Trophoblast cell (in vitro differentiated cells and primary cell): ENCODE measurements around the gene SPPL2B.
"Not testable (repeated sequence)": the region's sequence is repeated elsewhere in the genome, so short reads cannot be mapped to it uniquely, and the experiment has no call there.

Experiments
- DNase-seq, 2 donors: peaks; one replicate each; pipeline ENCODE4 v3.0.0-alpha.2; 2016
- H2AFZ ChIP-seq: 2 replicates; pipeline ENCODE4 v1.6.1; 2013; ENCODE audit warnings: low read length, moderate library complexity, mild to moderate bottlenecking; ENCODE audit not compliant: insufficient read depth, poor library complexity
- H2AK5ac ChIP-seq: 2 replicates; pipeline ENCODE4 v1.6.1; 2013; ENCODE audit warnings: mild to moderate bottlenecking, low read length
- H2BK120ac ChIP-seq: 2 replicates; pipeline ENCODE4 v1.6.1; 2013; ENCODE audit warnings: low read length, mild to moderate bottlenecking, moderate library complexity; ENCODE audit not compliant: insufficient read depth, poor library complexity
- H2BK12ac ChIP-seq: 2 replicates; pipeline ENCODE4 v1.6.1; 2013; ENCODE audit warnings: mild to moderate bottlenecking, low read length, moderate library complexity
- H2BK5ac ChIP-seq: 2 replicates; pipeline ENCODE4 v1.6.1; 2013; ENCODE audit warnings: low read length, low read depth, moderate library complexity, mild to moderate bottlenecking; ENCODE audit not compliant: poor library complexity
- H3K14ac ChIP-seq: 2 replicates; pipeline ENCODE4 v1.6.1; 2013; ENCODE audit warnings: mild to moderate bottlenecking, low read length
- H3K18ac ChIP-seq: 2 replicates; pipeline ENCODE4 v1.6.1; 2013; ENCODE audit warnings: mild to moderate bottlenecking, low read length
- H3K23ac ChIP-seq: 2 replicates; pipeline ENCODE4 v1.6.1; 2013; ENCODE audit warnings: low read length
- H3K27ac ChIP-seq: 2 replicates; pipeline ENCODE4 v1.5.1; 2013; ENCODE audit warnings: low read depth, mild to moderate bottlenecking, inconsistent platforms, low read length, moderate library complexity
- H3K27me3 ChIP-seq: 2 replicates; pipeline ENCODE4 v1.6.1; 2013; ENCODE audit warnings: inconsistent platforms, mild to moderate bottlenecking, low read length, moderate library complexity; ENCODE audit not compliant: insufficient read depth
- H3K36me3 ChIP-seq, 2 experiments: 1 replicate in 1 of 2; 2 replicates in 1 of 2; pipeline ENCODE4 v1.6.1; 2013; ENCODE audit warnings: low read length in 2 of 2, mild to moderate bottlenecking in 2 of 2, moderate library complexity in 1 of 2; ENCODE audit not compliant: insufficient read depth in 2 of 2, control insufficient read depth in 1 of 2
- H3K4ac ChIP-seq: 2 replicates; pipeline ENCODE4 v1.6.1; 2013; ENCODE audit warnings: low read depth, mild to moderate bottlenecking, low read length, moderate library complexity
- H3K4me1 ChIP-seq, 2 experiments: 1 replicate in 1 of 2; 2 replicates in 1 of 2; pipeline ENCODE4 v1.6.1; 2013; ENCODE audit warnings: low read length in 2 of 2, mild to moderate bottlenecking in 2 of 2, moderate library complexity in 1 of 2; ENCODE audit not compliant: insufficient read depth in 2 of 2, control insufficient read depth in 1 of 2
- H3K4me2 ChIP-seq: 2 replicates; pipeline ENCODE4 v1.6.1; 2013; ENCODE audit warnings: inconsistent platforms, mild to moderate bottlenecking, low read length, moderate library complexity
- H3K4me3 ChIP-seq: 2 replicates; pipeline ENCODE4 v1.5.1; 2013; ENCODE audit warnings: mild to moderate bottlenecking, low read depth, low read length, inconsistent platforms
- H3K79me1 ChIP-seq: one replicate; pipeline ENCODE4 v1.6.1; 2013; ENCODE audit warnings: low read length
- H3K79me2 ChIP-seq: 2 replicates; pipeline ENCODE4 v1.6.1; 2013; ENCODE audit warnings: low read length, mild to moderate bottlenecking; ENCODE audit not compliant: control insufficient read depth, insufficient read depth, poor library complexity
- H3K9ac ChIP-seq: 2 replicates; pipeline ENCODE4 v1.6.1; 2013; ENCODE audit warnings: mild to moderate bottlenecking, low read length
- H3K9me3 ChIP-seq: 2 replicates; pipeline ENCODE4 v1.6.1; 2013; ENCODE audit warnings: low read depth, mild to moderate bottlenecking, control low read depth, inconsistent platforms, low read length; ENCODE audit not compliant: insufficient read depth
- H4K12ac ChIP-seq: 2 replicates; pipeline ENCODE4 v1.6.1; 2013; ENCODE audit warnings: low read depth, mild to moderate bottlenecking, low read length, moderate library complexity
- H4K8ac ChIP-seq: 2 replicates; pipeline ENCODE4 v1.6.1; 2013; ENCODE audit warnings: low read depth, mild to moderate bottlenecking, low read length, moderate library complexity
- H4K91ac ChIP-seq: one replicate; pipeline ENCODE4 v1.6.1; 2013; ENCODE audit warnings: low read depth, mild to moderate bottlenecking, low read length, moderate library complexity
- WGBS: extraction: QIAGEN DNeasy Blood & Tissue Kit; methylation state at CpG from one replicate; pipeline ENCODE4 v1.1.7; 2013; ENCODE audit warnings: missing lambda C conversion rate; ENCODE audit not compliant: insufficient read length, insufficient coverage; ENCODE audit errors: extremely low coverage; 5-methylcytosine and 5-hydroxymethylcytosine counted together

Gene SPPL2B

DNA sequence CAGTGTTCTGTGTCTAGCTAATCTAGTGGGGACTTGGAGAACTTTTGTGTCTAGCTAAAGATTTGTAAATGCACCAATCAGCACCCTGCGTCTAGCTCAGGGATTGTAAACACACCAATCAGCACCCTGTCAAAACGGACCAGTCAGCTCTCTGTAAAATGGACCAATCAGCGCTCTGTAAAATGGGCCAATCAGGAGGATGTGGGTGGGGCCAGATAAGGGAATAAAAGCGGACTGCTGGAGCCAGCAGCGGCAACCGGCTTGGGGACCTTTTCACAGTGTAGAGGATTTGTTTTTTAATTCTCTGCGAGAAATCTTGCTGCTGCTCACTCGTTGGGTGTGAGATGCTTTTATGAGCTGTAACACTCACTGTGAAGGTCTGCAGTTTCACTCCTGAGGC is 64.4 kb downstream of the SPPL2B start:
- not testable (repeated sequence) for H3K79me1 ChIP-seq, H2BK12ac ChIP-seq, H4K91ac ChIP-seq, H4K8ac ChIP-seq, H3K9me3 ChIP-seq, H3K14ac ChIP-seq, H3K18ac ChIP-seq, H3K27ac ChIP-seq, H2AFZ ChIP-seq, H2BK120ac ChIP-seq, H4K12ac ChIP-seq, H3K4ac ChIP-seq, H2AK5ac ChIP-seq, H3K23ac ChIP-seq, H3K79me2 ChIP-seq, H3K4me3 ChIP-seq, DNase-seq, H3K27me3 ChIP-seq, H3K9ac ChIP-seq, H3K4me1 ChIP-seq, H3K36me3 ChIP-seq, H2BK5ac ChIP-seq, H3K4me2 ChIP-seq
- WGBS: no CpG with 5 or more reads among the region's 8 CpGs

DNA sequence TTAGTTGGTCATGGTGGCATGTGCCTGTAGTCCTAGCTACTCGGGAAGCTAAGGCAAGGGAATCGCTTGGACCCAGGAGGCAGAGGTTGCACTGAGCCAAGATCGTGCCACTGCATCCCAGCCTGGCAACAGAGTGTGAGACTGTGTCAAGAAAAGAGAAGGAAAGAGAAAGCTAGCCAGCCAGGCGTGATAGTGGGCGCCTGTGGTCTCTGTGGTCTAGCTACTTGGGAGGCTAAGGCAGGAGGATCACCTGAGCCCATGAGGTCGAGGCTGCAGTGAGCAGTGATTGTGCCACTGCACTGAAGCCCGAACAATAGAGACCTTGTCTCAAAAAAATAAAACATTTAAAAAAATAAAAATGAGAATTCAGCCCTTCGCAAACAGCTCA is 65.6 kb downstream of the SPPL2B start:
- Histone ChIP-seq H3K27ac (no peak overlapping the region), H3K4me1 (no peaks in the 10 kb centered on the region), H3K9ac (no peak overlapping the region), H3K27me3 (no peaks in the 10 kb centered on the region), H4K91ac (no peak overlapping the region), H3K18ac (no peak overlapping the region), H2BK12ac (no peak overlapping the region), H3K36me3 (no peaks in the 10 kb centered on the region), H2BK120ac (no peak overlapping the region), H3K4ac (no peak overlapping the region), H2AFZ (no peak overlapping the region), H2BK5ac (no peak overlapping the region), H3K23ac (no peak overlapping the region), H3K79me1 (no peaks in the 10 kb centered on the region), H4K12ac (no peak overlapping the region), H3K9me3 (peaks cover 7% of the 10 kb centered on the region), H3K4me2 (no peak overlapping the region), H3K79me2 (no peaks in the 10 kb centered on the region), H3K14ac (no peak overlapping the region), H4K8ac (no peak overlapping the region), H3K4me3 (no peak overlapping the region), H2AK5ac (no peak overlapping the region)
- WGBS: no CpG with 5 or more reads among the region's 8 CpGs
- DNase-seq: no peak

DNA sequence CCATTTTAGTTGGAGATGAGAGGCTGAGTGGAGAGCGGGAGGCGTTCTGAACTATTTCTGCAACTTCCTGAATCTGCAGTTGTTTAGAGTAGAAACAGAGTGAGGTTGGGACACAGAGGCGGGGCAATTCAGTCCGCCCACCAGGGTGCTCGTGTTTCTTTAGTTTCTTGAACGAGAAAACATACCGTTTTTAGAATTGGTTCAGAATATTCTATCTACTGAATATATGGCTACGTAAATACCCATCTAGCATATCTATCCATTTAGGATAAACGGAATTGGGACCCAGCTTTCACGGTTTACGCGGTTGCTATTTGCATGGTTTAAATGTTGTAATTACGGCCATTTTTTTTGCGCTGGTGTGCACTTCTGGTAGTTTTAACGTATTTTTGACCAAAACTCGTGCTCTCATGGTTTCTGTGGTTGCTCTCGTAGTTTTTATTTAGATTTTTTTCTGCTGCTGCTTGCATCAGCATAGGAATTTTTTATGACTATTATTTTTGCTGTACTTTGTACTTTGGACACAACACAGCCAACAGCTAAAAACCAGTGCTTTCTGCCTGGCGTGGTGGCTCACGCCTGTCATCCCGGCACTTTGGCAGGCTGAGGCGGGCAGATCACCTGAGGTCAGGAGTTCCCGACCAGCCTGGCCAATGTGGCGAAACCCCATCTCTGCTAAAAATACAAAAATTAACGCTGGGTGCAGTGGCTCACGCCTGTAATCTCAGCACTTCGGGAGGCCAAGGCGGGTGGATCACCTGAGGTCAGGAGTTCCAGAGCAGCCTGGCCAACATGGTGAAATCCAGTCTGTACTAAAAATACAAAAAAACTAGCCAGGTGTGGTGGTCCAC is 66.2 kb downstream of the SPPL2B start:
- peak in 1 of 2 donors; percentile 57 for DNase-seq
- Histone ChIP-seq H2BK5ac (no peak overlapping the region), H3K4me3 (no peak overlapping the region), H3K9ac (no peak overlapping the region), H3K14ac (no peak overlapping the region), H3K36me3 (no peaks in the 10 kb centered on the region), H3K27me3 (no peaks in the 10 kb centered on the region), H3K4me1 (no peaks in the 10 kb centered on the region), H3K79me1 (no peaks in the 10 kb centered on the region), H3K79me2 (no peaks in the 10 kb centered on the region), H2BK120ac (no peak overlapping the region), H3K18ac (no peak overlapping the region), H2BK12ac (no peak overlapping the region), H3K4me2 (no peak overlapping the region), H3K9me3 (peaks cover 6% of the 10 kb centered on the region), H4K91ac (no peak overlapping the region), H3K27ac (no peak overlapping the region), H3K23ac (no peak overlapping the region), H3K4ac (no peak overlapping the region), H4K12ac (no peak overlapping the region), H2AFZ (no peak overlapping the region), H2AK5ac (no peak overlapping the region), H4K8ac (no peak overlapping the region)
- no CpG with 5 or more reads among the region's 27 CpGs for WGBS

DNA sequence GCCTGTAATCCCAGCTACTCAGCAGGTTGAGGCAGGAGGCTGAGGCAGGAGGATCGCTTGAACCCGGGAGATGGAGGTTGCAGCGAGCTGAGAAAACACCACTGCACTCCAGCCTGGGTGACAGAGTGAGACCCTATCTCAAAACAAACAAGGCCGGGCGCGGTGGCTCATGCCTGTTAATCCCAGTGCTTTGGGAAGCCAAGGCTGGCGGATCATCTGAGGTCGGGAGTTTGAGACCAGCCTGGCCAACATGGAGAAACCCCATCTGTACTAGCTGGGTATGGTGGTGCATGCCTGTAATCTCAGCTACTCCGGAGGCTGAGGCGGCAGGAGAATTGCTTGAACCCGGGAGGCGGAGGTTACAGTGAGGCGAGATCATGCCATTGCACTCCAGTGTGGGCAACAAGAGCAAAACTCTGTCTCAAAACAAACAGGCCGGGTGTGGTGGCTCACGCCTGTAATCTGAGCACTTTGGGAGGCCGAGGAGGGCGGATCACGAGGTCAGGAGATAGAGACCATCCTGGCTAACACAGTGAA is 66.9 kb downstream of the SPPL2B start:
- H3K23ac ChIP-seq, H2AK5ac ChIP-seq, H3K9ac ChIP-seq, H3K4me3 ChIP-seq, H4K91ac ChIP-seq, H3K14ac ChIP-seq, H3K27me3 ChIP-seq, H3K18ac ChIP-seq, H2BK5ac ChIP-seq, DNase-seq, H2AFZ ChIP-seq, H3K4ac ChIP-seq, H3K79me1 ChIP-seq, H4K12ac ChIP-seq, H3K36me3 ChIP-seq, H3K9me3 ChIP-seq, H3K27ac ChIP-seq, H2BK120ac ChIP-seq, H3K79me2 ChIP-seq, H3K4me2 ChIP-seq, H3K4me1 ChIP-seq, H2BK12ac ChIP-seq, H4K8ac ChIP-seq: not testable (repeated sequence)
- WGBS: no CpG with 5 or more reads among the region's 18 CpGs
